Keratinocyte (primary cell): ENCODE data around the gene HPSE2. TPM values are rescaled to one million over a fixed set of nuclear protein-coding genes. Genes with fewer than 3 reads are reported as not detected.

Source experiments
- DNase-seq: peaks from one replicate; pipeline ENCODE4 v3.0.0-alpha.2; 2011; ENCODE audit warnings: low read depth, missing footprints, low spot score
- FAIRE-seq: peaks from 2 replicates; lab custom pipeline; 2011; peaks lifted over from hg19 to GRCh38; lab: Jason Lieb, UNC
- H2AFZ ChIP-seq: 2 replicates; pipeline ENCODE4 v1.6.0; 2012; ENCODE audit warnings: low read length, control low read depth, inconsistent platforms; ENCODE audit not compliant: control insufficient read depth
- H3K27ac ChIP-seq: 2 replicates; pipeline ENCODE4 v1.5.1; 2011; ENCODE audit warnings: low read length; ENCODE audit not compliant: control insufficient read depth, insufficient read depth
- H3K27me3 ChIP-seq: 3 replicates; pipeline ENCODE4 v1.6.0; 2011; ENCODE audit warnings: low read length; ENCODE audit not compliant: control insufficient read depth, insufficient read depth; ENCODE audit errors: extremely low read depth
- H3K36me3 ChIP-seq, 2 experiments: 2 replicates in 1 of 2; 3 replicates in 1 of 2; pipeline ENCODE4 v1.5.1; 2011; ENCODE audit warnings: low read length in 2 of 2, mild to moderate bottlenecking in 1 of 2; ENCODE audit not compliant: control insufficient read depth in 2 of 2, insufficient read depth in 2 of 2; ENCODE audit errors: extremely low read depth in 1 of 2
- H3K4me1 ChIP-seq: 3 replicates; pipeline ENCODE4 v1.5.1; 2011; ENCODE audit warnings: low read length; ENCODE audit not compliant: control insufficient read depth, insufficient read depth; ENCODE audit errors: extremely low read depth
- H3K4me2 ChIP-seq: 3 replicates; pipeline ENCODE4 v1.6.0; 2011; ENCODE audit warnings: low read depth, low read length; ENCODE audit not compliant: control insufficient read depth, insufficient read depth; ENCODE audit errors: extremely low read depth
- H3K4me3 ChIP-seq, 3 experiments: fragments of 200-600 bp in 1 of 3; sonication (generic) in 1 of 3; 2 replicates in 2 of 3; 3 replicates in 1 of 3; pipeline ENCODE4 v1.5.1; 2011 to 2016; ENCODE audit warnings: low read length in 3 of 3, mild to moderate bottlenecking in 3 of 3, control low read depth in 2 of 3, inconsistent platforms in 1 of 3, low read depth in 1 of 3, mixed read lengths in 1 of 3, mixed run types in 1 of 3, moderate library complexity in 1 of 3; ENCODE audit not compliant: control insufficient read depth in 2 of 3, insufficient read depth in 2 of 3; ENCODE audit errors: extremely low read depth in 1 of 3
- H3K79me2 ChIP-seq: 2 replicates; pipeline ENCODE4 v1.6.0; 2012; ENCODE audit warnings: low read length; ENCODE audit not compliant: control insufficient read depth, insufficient read depth
- H3K9ac ChIP-seq: 3 replicates; pipeline ENCODE4 v1.6.0; 2011; ENCODE audit warnings: low read length; ENCODE audit not compliant: control insufficient read depth, insufficient read depth; ENCODE audit errors: extremely low read depth
- H3K9me1 ChIP-seq: 3 replicates; pipeline ENCODE4 v1.6.0; 2011; ENCODE audit warnings: low read length; ENCODE audit not compliant: control insufficient read depth, insufficient read depth; ENCODE audit errors: extremely low read depth
- H3K9me3 ChIP-seq: 2 replicates; pipeline ENCODE4 v1.5.1; 2012; ENCODE audit warnings: low read depth, low read length; ENCODE audit not compliant: control insufficient read depth
- H4K20me1 ChIP-seq: 3 replicates; pipeline ENCODE4 v1.6.0; 2011; ENCODE audit warnings: low read length; ENCODE audit not compliant: control insufficient read depth, insufficient read depth; ENCODE audit errors: extremely low read depth
- EZH2 ChIP-seq: IDR thresholded peaks from one replicate; pipeline ENCODE4 v1.6.1; 2012; ENCODE audit warnings: inconsistent platforms, mild to moderate bottlenecking, low read length, moderate library complexity
- dilution Hi-C: fragments of 300-500 bp; cut with MboI; formaldehyde crosslinking; loops from one replicate; pipeline ENCODE4 v1.7.0; 2020; ENCODE audit warnings: low sequenced_read_pairs; ENCODE audit not compliant: extremely low pct_ligation_motif_present
- polyA plus RNA-seq, 5 experiments: library from polyadenylated mRNA; depleted of rRNA in 3 of 5; stranded (reverse) in 3 of 5; stranded (forward) in 1 of 5; unstranded in 1 of 5; fragments of >200 nt; gene quantifications; 1 replicate in 1 of 5; 2 replicates in 3 of 5; 3 replicates in 1 of 5; pipeline versions ENCODE4 v1.2.1 to v1.2.3, GENCODE V29; 2011 to 2012; ENCODE audit warnings: missing spikeins in 2 of 5, low read depth in 1 of 5, low replicate concordance in 1 of 5
- TF ChIP-seq, protein P1 (sequence below), 3 experiments: IDR thresholded peaks in 1 of 3; conservative IDR thresholded peaks in 1 of 3; optimal IDR thresholded peaks in 1 of 3; 2 replicates in 2 of 3; 3 replicates in 1 of 3; pipeline versions ENCODE3 to v1.5.1; 2011; ENCODE audit warnings: low read length in 3 of 3, mild to moderate bottlenecking in 3 of 3, moderate library complexity in 2 of 3, control low read depth in 1 of 3, inconsistent platforms in 1 of 3; ENCODE audit not compliant: insufficient read depth in 2 of 3; ENCODE audit errors: extremely low read depth in 1 of 3

The HPSE2 gene
- polyA plus RNA-seq, 1 donor (not counting 4 experiments of a cell fraction or from before 2014, with no cell fraction given): 0.01 TPM

DNA sequence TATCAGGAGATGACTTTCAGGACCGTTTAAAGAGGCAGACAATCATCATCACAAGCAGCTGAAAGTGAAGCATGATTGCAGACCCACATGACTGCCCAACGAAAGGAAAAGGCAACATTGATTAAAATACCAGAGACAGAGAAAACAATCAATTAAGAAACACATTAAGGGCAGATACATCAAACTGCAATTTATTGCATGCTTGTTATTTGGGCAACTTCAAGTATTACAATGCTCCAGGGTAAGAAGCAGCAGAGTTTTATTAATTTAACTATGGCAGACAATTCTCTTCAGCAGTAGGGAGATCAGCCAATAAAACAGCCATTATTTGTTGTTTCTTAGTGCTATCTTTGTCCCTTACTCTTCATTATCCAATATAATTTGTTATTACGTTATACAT is 421.2 kb downstream of the HPSE2 start:
- Histone ChIP-seq H4K20me1 (no peaks in the 10 kb centered on the region), H3K27me3 (no peaks in the 10 kb centered on the region), H3K79me2 (no peaks in the 10 kb centered on the region), H3K4me1 (no peaks in the 10 kb centered on the region), H3K36me3 (no peaks in the 10 kb centered on the region), H3K4me2 (no peak overlapping the region), H3K9me1 (no peaks in the 10 kb centered on the region), H3K27ac (no peak overlapping the region), H3K4me3 (no peak overlapping the region), H3K9ac (no peak overlapping the region), H3K9me3 (no peaks in the 10 kb centered on the region), H2AFZ (no peak overlapping the region)
- FAIRE-seq (no peak), DNase-seq (no peak)
- dilution Hi-C loops: no loop called here
- TF ChIP-seq, protein P1, sequence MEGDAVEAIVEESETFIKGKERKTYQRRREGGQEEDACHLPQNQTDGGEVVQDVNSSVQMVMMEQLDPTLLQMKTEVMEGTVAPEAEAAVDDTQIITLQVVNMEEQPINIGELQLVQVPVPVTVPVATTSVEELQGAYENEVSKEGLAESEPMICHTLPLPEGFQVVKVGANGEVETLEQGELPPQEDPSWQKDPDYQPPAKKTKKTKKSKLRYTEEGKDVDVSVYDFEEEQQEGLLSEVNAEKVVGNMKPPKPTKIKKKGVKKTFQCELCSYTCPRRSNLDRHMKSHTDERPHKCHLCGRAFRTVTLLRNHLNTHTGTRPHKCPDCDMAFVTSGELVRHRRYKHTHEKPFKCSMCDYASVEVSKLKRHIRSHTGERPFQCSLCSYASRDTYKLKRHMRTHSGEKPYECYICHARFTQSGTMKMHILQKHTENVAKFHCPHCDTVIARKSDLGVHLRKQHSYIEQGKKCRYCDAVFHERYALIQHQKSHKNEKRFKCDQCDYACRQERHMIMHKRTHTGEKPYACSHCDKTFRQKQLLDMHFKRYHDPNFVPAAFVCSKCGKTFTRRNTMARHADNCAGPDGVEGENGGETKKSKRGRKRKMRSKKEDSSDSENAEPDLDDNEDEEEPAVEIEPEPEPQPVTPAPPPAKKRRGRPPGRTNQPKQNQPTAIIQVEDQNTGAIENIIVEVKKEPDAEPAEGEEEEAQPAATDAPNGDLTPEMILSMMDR (optimal IDR thresholded peaks at IDR 0.05 in 1 of 3, IDR thresholded peaks at IDR 0.05 in 1 of 3, conservative IDR thresholded peaks at IDR 0.05 in 1 of 3; ENCODE audit: extremely low read depth in 1 of 3, insufficient read depth in 2 of 3, low read length in 3 of 3): no peak
- TF ChIP-seq EZH2: no peak

DNA sequence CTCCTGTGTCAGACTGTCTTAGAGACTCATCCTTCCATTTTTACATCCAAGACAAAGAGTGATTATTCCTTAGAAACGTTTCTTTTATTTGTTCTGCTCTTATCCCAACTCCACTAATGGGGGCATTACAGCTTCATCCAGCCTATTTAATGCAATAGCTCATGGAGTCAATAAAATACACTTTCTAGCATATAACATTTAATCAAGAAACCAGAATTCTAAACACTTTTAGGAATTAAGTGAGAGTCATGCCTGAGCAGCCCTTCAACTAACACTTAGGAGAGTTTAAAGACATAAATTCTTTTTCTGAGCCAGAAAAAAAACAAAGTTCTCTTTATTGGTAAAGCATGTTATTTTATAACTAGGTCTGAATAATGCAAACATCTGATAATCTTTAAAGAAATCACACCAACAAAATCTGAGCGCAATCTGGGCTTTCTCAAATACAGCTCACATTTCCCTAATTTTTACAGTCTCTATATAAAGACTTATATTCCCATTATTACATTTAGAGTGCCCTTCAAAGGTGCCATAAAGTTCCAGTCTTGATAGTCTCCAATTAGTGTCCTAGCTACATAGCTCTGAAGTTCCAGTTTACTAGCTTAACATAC is 427.3 kb downstream of the HPSE2 start:
- H3K9me3 ChIP-seq: no peaks in the 10 kb centered on the region
- no peak overlapping the region for H3K9ac ChIP-seq
- no peaks in the 10 kb centered on the region for H3K9me1 ChIP-seq
- H2AFZ ChIP-seq: no peak overlapping the region
- no peaks in the 10 kb centered on the region for H3K4me1 ChIP-seq
- no peaks in the 10 kb centered on the region for H4K20me1 ChIP-seq
- DNase-seq: no peak
- H3K27me3 ChIP-seq: no peaks in the 10 kb centered on the region
- FAIRE-seq: no peak
- no peak overlapping the region for H3K4me2 ChIP-seq
- H3K36me3 ChIP-seq: no peaks in the 10 kb centered on the region
- dilution Hi-C loops: no loop called here
- no peaks in the 10 kb centered on the region for H3K79me2 ChIP-seq
- H3K27ac ChIP-seq: no peak overlapping the region
- TF ChIP-seq, protein P1 (optimal IDR thresholded peaks at IDR 0.05 in 1 of 3, IDR thresholded peaks at IDR 0.05 in 1 of 3, conservative IDR thresholded peaks at IDR 0.05 in 1 of 3; ENCODE audit: extremely low read depth in 1 of 3, insufficient read depth in 2 of 3, low read length in 3 of 3): no peak
- TF ChIP-seq EZH2: no peak
- no peak overlapping the region for H3K4me3 ChIP-seq
